OCI-LY7 (cell line): ENCODE measurements around the gene SDK2. TPM values are rescaled to one million over a fixed set of nuclear protein-coding genes. Genes with fewer than 3 reads are reported as not detected.

Experiments
- BruUV-seq: library from RNA; stranded (reverse); fragments of 400-500 nt; replicated peaks from 2 replicates; lab custom pipeline; 2021; lab: Mats Ljungman, UMichigan
- CTCF ChIA-PET: fragments of 300-600 bp; sonication (Branson Sonifier 250); formaldehyde crosslinking; loops from one replicate; lab custom pipeline; 2022; ENCODE audit warnings: antibody characterized with exemption; ENCODE audit not compliant: unreplicated experiment; lab: Charles Lee
- POLR2A ChIA-PET: fragments of 300-600 bp; sonication (Branson Sonifier 250); formaldehyde crosslinking; loops from one replicate; lab custom pipeline; 2022; ENCODE audit warnings: antibody characterized with exemption; lab: Charles Lee
- DNase-seq: peaks from one replicate; pipeline ENCODE4 v3.0.0-alpha.2; 2015; ENCODE audit warnings: low spot score
- H2AFZ ChIP-seq: fragments of 200-600 bp; sonication (generic), shearing (Covaris generic); 2 replicates; pipeline ENCODE4 v1.6.1; 2014; ENCODE audit warnings: mild to moderate bottlenecking, antibody characterized with exemption, low read length, moderate library complexity
- H3K27ac ChIP-seq: fragments of 200-600 bp; sonication (generic); 2 replicates; pipeline ENCODE4 v1.5.1; 2014; ENCODE audit warnings: mixed run types, low read depth, mild to moderate bottlenecking, moderate library complexity, low read length, inconsistent platforms; ENCODE audit not compliant: poor library complexity, severe bottlenecking
- H3K36me3 ChIP-seq: fragments of 200-600 bp; sonication (generic); 2 replicates; pipeline ENCODE4 v1.6.1; 2014; ENCODE audit warnings: mild to moderate bottlenecking, antibody characterized with exemption, low read length, moderate library complexity, mixed read lengths; ENCODE audit not compliant: insufficient read depth
- H3K4me1 ChIP-seq: fragments of 200-600 bp; sonication (generic); 2 replicates; pipeline ENCODE4 v1.5.1; 2014; ENCODE audit warnings: mild to moderate bottlenecking, low read length; ENCODE audit not compliant: insufficient read depth, poor library complexity, severe bottlenecking
- H3K4me2 ChIP-seq: fragments of 200-600 bp; sonication (generic); 2 replicates; pipeline ENCODE4 v1.6.1; 2014; ENCODE audit warnings: mild to moderate bottlenecking, low read length
- H3K4me3 ChIP-seq: fragments of 200-600 bp; sonication (generic); 2 replicates; pipeline ENCODE4 v1.5.1; 2014; ENCODE audit warnings: mild to moderate bottlenecking, low read depth, low read length; ENCODE audit not compliant: poor library complexity, severe bottlenecking
- H3K79me2 ChIP-seq: fragments of 200-600 bp; sonication (generic); 2 replicates; pipeline ENCODE4 v1.6.1; 2016; ENCODE audit warnings: low read depth, mild to moderate bottlenecking, low read length, moderate library complexity, mixed read lengths; ENCODE audit not compliant: insufficient read depth
- H3K9me2 ChIP-seq: fragments of 200-600 bp; sonication (generic); 2 replicates; pipeline ENCODE4 v1.6.1; 2016; ENCODE audit warnings: mild to moderate bottlenecking, low read length, mixed read lengths; ENCODE audit not compliant: insufficient read depth
- H3K9me3 ChIP-seq: fragments of 200-600 bp; sonication (generic); 2 replicates; pipeline ENCODE4 v1.6.1; 2014; ENCODE audit warnings: mild to moderate bottlenecking, mixed run types, low read length, mixed read lengths
- H4K20me1 ChIP-seq: fragments of 200-600 bp; sonication (generic); 2 replicates; pipeline ENCODE4 v1.6.1; 2014; ENCODE audit warnings: mild to moderate bottlenecking, antibody characterized with exemption, low read length, moderate library complexity, mixed read lengths; ENCODE audit not compliant: insufficient read depth
- CTCF ChIP-seq: fragments of 200-600 bp; sonication (generic); conservative IDR thresholded peaks from 2 replicates; pipeline ENCODE4 v1.5.1; 2014; ENCODE audit warnings: mild to moderate bottlenecking, antibody characterized with exemption, low read length, moderate library complexity, mixed read lengths
- EZH2phosphoT487 ChIP-seq: fragments of 200-600 bp; sonication (generic); IDR thresholded peaks from 2 replicates; pipeline ENCODE4 v1.6.1; 2018; ENCODE audit warnings: low read depth, borderline replicate concordance, mild to moderate bottlenecking, mixed run types, antibody characterized with exemption, low read length, moderate library complexity, mixed read lengths
- intact Hi-C: fragments of 100-400 bp; cut with micrococcal nuclease; formaldehyde crosslinking; loops from one replicate; pipeline ENCODE4 v1.10.0; 2022; ENCODE audit not compliant: unreplicated experiment
- total RNA-seq, 2 experiments: library from RNA; depleted of rRNA in 1 of 2; stranded (reverse); fragments of >200 nt in 1 of 2; shearing (Covaris generic) in 1 of 2; gene quantifications; 2 replicates each; pipeline ENCODE4 v1.2.3, GENCODE V29; 2014 to 2022

The SDK2 gene
- total RNA-seq, 2 experiments from 2014 or later = 0.32 to 1.8 TPM

GRCh38 chr17:73561111-73561510 lies 83.1 kb downstream of the SDK2 start:
- peaks cover 9% of the 10 kb centered on the region for H3K4me1 ChIP-seq
- TF ChIP-seq EZH2phosphoT487 (no peak), CTCF (no peak)
- no peak overlapping the region for H3K27ac ChIP-seq
- no peaks in the 10 kb centered on the region for H3K9me2 ChIP-seq
- intact Hi-C loops = no loop called here
- no peak for DNase-seq
- H3K36me3 ChIP-seq = no peaks in the 10 kb centered on the region
- POLR2A ChIA-PET = no interaction called here
- no TSS peak for BruUV-seq
- no peak overlapping the region for H3K4me2 ChIP-seq
- no peaks in the 10 kb centered on the region for H4K20me1 ChIP-seq
- H3K9me3 ChIP-seq = no peaks in the 10 kb centered on the region
- no peak overlapping the region for H2AFZ ChIP-seq
- no peak overlapping the region for H3K4me3 ChIP-seq
- CTCF ChIA-PET = no interaction called here
- no peaks in the 10 kb centered on the region for H3K79me2 ChIP-seq

- no peak for TF ChIP-seq EZH2phosphoT487
- peak; percentile 64 for TF ChIP-seq CTCF
- no peaks in the 10 kb centered on the region for H4K20me1 ChIP-seq
- peak; percentile 48 for DNase-seq
These were observed 83.6 kb downstream of the SDK2 start for GRCh38 chr17:73560661-73561060.

GRCh38 chr17:73559532-73559931 lies 84.7 kb downstream of the SDK2 start:
- Histone ChIP-seq H2AFZ (no peak overlapping the region), H3K27ac (no peak overlapping the region), H3K4me1 (peaks cover 9% of the 10 kb centered on the region), H3K4me2 (no peak overlapping the region), H3K4me3 (no peak overlapping the region), H3K9me2 (no peaks in the 10 kb centered on the region), H3K79me2 (no peaks in the 10 kb centered on the region), H4K20me1 (no peaks in the 10 kb centered on the region), H3K9me3 (no peaks in the 10 kb centered on the region), H3K36me3 (no peaks in the 10 kb centered on the region)
- no TSS peak for BruUV-seq
- DNase-seq = no peak
- POLR2A ChIA-PET = interaction anchor here (1.3 kb wide), 1 partner anchor 11 kb away, joined by 3 read pairs; no protein-coding TSS in a partner anchor
- CTCF ChIA-PET = no interaction called here
- intact Hi-C loops = no loop called here
- no peak for TF ChIP-seq CTCF

More at GRCh38 chr17:73560661-73561060, 83.6 kb downstream of the SDK2 start:
- intact Hi-C loops = no loop called here
- Histone ChIP-seq H3K9me2 (no peaks in the 10 kb centered on the region), H3K4me3 (no peak overlapping the region), H3K36me3 (no peaks in the 10 kb centered on the region), H3K4me1 (peaks cover 9% of the 10 kb centered on the region), H3K4me2 (no peak overlapping the region), H3K9me3 (no peaks in the 10 kb centered on the region), H3K27ac (no peak overlapping the region), H3K79me2 (no peaks in the 10 kb centered on the region), H2AFZ (no peak overlapping the region)
- ChIA-PET CTCF (no interaction called here), POLR2A (interaction anchor here (1.3 kb wide), 1 partner anchor 12 kb away, joined by 3 read pairs; no protein-coding TSS in a partner anchor)
- no TSS peak for BruUV-seq
